Chondrocyte (in vitro differentiated cells): Measurements from ENCODE around the gene TPI1. TPM values are rescaled to one million over a fixed set of nuclear protein-coding genes. Genes with fewer than 3 reads are reported as not detected.

Experiments used
- DNase-seq: peaks from one replicate; pipeline ENCODE4 v3.0.0; 2021; ENCODE audit warnings: mixed read lengths, low spot score
- H3K27ac Mint-ChIP-seq: one replicate; pipeline ENCODE4 v1.8.0; 2021; ENCODE audit warnings: mild to moderate bottlenecking, moderate library complexity, mixed read lengths; ENCODE audit not compliant: unreplicated experiment
- H3K27me3 Mint-ChIP-seq: 2 replicates; pipeline ENCODE4 v1.8.0; 2021; ENCODE audit warnings: low read depth, mixed read lengths
- H3K36me3 Mint-ChIP-seq: 2 replicates; pipeline ENCODE4 v1.8.0; 2021; ENCODE audit warnings: low read depth, mixed read lengths
- H3K4me1 Mint-ChIP-seq: 2 replicates; pipeline ENCODE4 v1.8.0; 2021; ENCODE audit warnings: low read depth, mild to moderate bottlenecking, mixed read lengths
- H3K4me3 Mint-ChIP-seq: one replicate; pipeline ENCODE4 v1.8.0; 2021; ENCODE audit warnings: mild to moderate bottlenecking, moderate library complexity, mixed read lengths; ENCODE audit not compliant: unreplicated experiment
- H3K9me3 Mint-ChIP-seq: 2 replicates; pipeline ENCODE4 v1.8.0; 2021; ENCODE audit warnings: low read depth, mixed read lengths
- CTCF ChIP-seq: fragments of 200-600 bp; sonication (generic); IDR thresholded peaks from 2 replicates; pipeline ENCODE4 v1.5.0; 2021; ENCODE audit warnings: antibody characterized with exemption, mild to moderate bottlenecking, moderate library complexity
- long read RNA-seq: library from polyadenylated mRNA; stranded (forward); transcript quantifications from one replicate; pipeline ENCODE4 v2.0.0, GENCODE V29; 2021
- total RNA-seq: library from RNA; stranded (reverse); gene quantifications from 3 replicates; pipeline ENCODE4 v1.2.1, GENCODE V29; 2021

TPI1 gene
- 430 to 562 TPM (median 551 TPM) in 3 replicates for total RNA-seq
- long read RNA-seq, transcript TPI1-201 (7 exons, 1,763 nt), result major isoform, 1,143 of 1,194 reads
- long read RNA-seq, partial matches to known transcripts, result 26 of 1,194 reads
- long read RNA-seq, other reads (novel, unspliced or antisense), result 19 of 1,194 reads

GRCh38 chr12:6867413-6868210 is at the start of gene TPI1:
Gene TPI1 (plus strand): TSS chr12:6867531. CDS start chr12:6867567, 36 bp downstream.
- Mint-ChIP-seq H3K4me3 (peak within 1 kb of the TSS; percentile 95), H3K36me3 (peaks cover 27% of the 10 kb centered on the region), H3K27me3 (no peaks in the 10 kb centered on the region), H3K4me1 (peaks cover 52% of the 10 kb centered on the region), H3K27ac (peak within 1 kb of the TSS; percentile 90), H3K9me3 (no peaks in the 10 kb centered on the region)
- peak; percentile 87 for DNase-seq
- TF ChIP-seq CTCF, result peak; percentile 43

DNA sequence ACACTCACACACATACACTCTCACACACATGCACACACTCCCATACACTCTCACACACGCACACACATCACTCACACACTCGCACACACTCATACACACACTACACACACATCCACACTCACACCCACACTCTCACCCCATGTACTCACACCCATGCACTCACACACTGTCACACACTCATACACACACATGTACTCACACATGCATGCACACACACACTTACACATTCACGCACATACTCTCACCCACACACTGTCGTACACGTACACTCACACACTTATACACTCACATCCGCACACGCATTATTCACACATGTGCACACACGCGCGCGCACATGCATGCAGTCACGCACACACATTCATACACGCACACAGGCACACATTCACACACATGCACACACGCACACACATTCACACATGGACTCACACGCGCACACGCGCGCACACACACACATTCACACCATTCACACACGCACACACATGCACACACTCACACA is 49.6 kb upstream of the TPI1 start:
- Mint-ChIP-seq H3K27me3 (peaks cover 3% of the 10 kb centered on the region), H3K4me1 (peaks cover 27% of the 10 kb centered on the region), H3K27ac (no peak overlapping the region), H3K9me3 (no peaks in the 10 kb centered on the region), H3K4me3 (no peak overlapping the region), H3K36me3 (no peaks in the 10 kb centered on the region)
- no peak for TF ChIP-seq CTCF
- no peak for DNase-seq

- Mint-ChIP-seq H3K9me3 (no peaks in the 10 kb centered on the region), H3K27ac (no peak overlapping the region), H3K36me3 (no peaks in the 10 kb centered on the region), H3K27me3 (peaks cover 3% of the 10 kb centered on the region), H3K4me3 (no peak overlapping the region), H3K4me1 (peaks cover 32% of the 10 kb centered on the region)
- no peak for TF ChIP-seq CTCF
- DNase-seq, result no peak
Measured at GRCh38 chr12:6818222-6818621, 49.1 kb upstream of the TPI1 start.

GRCh38 chr12:6818645-6819044 is 48.7 kb upstream of the TPI1 start:
- peaks cover 3% of the 10 kb centered on the region for H3K27me3 Mint-ChIP-seq
- DNase-seq, result no peak
- H3K4me3 Mint-ChIP-seq, result no peak overlapping the region
- no peak overlapping the region for H3K27ac Mint-ChIP-seq
- no peaks in the 10 kb centered on the region for H3K9me3 Mint-ChIP-seq
- H3K36me3 Mint-ChIP-seq, result no peaks in the 10 kb centered on the region
- peaks cover 34% of the 10 kb centered on the region for H3K4me1 Mint-ChIP-seq
- TF ChIP-seq CTCF, result no peak

DNA sequence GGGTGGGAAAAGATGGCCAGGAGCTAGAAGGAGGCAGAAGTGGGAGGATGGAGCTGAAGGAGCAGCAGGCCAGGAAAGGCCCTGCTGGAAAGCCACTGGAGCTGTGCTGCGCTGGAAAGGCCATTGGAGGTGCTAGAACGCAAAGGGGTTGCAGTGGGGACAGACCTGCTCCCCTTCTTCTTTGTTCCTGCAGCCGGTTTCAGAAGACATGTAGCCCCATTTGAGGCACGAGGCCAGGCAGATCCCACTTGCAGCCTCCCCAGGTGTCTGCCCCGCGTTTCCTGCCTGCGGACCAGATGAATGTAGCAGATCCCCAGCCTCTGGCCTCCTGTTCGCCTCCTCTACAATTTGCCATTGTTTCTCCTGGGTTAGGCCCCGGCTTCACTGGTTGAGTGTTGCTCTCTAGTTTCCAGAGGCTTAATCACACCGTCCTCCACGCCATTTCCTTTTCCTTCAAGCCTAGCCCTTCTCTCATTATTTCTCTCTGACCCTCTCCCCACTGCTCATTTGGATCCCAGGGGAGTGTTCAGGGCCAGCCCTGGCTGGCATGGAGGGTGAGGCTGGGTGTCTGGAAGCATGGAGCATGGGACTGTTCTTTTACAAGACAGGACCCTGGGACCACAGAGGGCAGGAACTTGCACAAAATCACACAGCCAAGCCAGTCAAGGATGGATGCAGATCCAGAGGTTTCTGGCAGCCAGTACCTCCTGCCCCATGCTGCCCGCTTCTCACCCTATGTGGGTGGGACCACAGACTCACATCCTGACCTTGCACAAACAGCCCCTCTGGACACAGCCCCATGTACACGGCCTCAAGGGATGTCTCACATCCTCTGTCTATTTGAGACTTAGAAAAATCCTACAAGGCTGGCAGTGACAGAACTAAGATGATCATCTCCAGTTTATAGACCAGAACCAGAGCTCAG is 48.0 kb upstream of the TPI1 start:
- no peak for TF ChIP-seq CTCF
- H3K27ac Mint-ChIP-seq, result no peak overlapping the region

More for the DNA sequence above, 48.0 kb upstream of the TPI1 start:
- H3K4me1 Mint-ChIP-seq, result peaks cover 34% of the 10 kb centered on the region
- DNase-seq, result no peak
- H3K36me3 Mint-ChIP-seq, result no peaks in the 10 kb centered on the region
- peaks cover 3% of the 10 kb centered on the region for H3K27me3 Mint-ChIP-seq
- no peak overlapping the region for H3K4me3 Mint-ChIP-seq
- H3K9me3 Mint-ChIP-seq, result no peaks in the 10 kb centered on the region
